ENCODE measurements around the gene ANP32E. TPM values are rescaled to one million over a fixed set of nuclear protein-coding genes. Genes with fewer than 3 reads are reported as not detected.

ANP32E gene
- total and polyA plus RNA-seq, 9 of the 15 experiments (the other 6 are each of a cell fraction or from before 2014, with no cell fraction given), result 60.4 to 197 (median 104) TPM

DNA sequence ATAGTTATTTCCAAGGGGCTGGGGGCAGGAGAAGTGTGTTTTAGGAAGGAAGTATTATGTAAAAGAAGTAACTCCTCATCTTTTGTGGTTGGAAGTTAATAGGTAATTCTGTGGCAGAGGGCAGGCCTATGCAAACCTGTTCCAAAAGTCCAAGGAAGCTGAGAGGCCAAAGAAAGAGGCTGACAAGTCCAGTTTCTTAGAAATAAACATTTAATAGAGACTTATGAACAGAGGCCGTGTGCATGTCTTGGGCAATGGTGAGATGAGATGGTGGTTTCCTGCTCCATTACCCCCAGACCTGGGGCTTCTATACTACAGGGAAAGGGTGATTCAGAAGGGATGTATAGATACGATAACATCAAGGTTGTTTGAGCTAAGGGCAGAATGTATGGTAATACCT is 14.0 kb upstream of the ANP32E start (continued):
- TF ChIP-seq, protein P1, sequence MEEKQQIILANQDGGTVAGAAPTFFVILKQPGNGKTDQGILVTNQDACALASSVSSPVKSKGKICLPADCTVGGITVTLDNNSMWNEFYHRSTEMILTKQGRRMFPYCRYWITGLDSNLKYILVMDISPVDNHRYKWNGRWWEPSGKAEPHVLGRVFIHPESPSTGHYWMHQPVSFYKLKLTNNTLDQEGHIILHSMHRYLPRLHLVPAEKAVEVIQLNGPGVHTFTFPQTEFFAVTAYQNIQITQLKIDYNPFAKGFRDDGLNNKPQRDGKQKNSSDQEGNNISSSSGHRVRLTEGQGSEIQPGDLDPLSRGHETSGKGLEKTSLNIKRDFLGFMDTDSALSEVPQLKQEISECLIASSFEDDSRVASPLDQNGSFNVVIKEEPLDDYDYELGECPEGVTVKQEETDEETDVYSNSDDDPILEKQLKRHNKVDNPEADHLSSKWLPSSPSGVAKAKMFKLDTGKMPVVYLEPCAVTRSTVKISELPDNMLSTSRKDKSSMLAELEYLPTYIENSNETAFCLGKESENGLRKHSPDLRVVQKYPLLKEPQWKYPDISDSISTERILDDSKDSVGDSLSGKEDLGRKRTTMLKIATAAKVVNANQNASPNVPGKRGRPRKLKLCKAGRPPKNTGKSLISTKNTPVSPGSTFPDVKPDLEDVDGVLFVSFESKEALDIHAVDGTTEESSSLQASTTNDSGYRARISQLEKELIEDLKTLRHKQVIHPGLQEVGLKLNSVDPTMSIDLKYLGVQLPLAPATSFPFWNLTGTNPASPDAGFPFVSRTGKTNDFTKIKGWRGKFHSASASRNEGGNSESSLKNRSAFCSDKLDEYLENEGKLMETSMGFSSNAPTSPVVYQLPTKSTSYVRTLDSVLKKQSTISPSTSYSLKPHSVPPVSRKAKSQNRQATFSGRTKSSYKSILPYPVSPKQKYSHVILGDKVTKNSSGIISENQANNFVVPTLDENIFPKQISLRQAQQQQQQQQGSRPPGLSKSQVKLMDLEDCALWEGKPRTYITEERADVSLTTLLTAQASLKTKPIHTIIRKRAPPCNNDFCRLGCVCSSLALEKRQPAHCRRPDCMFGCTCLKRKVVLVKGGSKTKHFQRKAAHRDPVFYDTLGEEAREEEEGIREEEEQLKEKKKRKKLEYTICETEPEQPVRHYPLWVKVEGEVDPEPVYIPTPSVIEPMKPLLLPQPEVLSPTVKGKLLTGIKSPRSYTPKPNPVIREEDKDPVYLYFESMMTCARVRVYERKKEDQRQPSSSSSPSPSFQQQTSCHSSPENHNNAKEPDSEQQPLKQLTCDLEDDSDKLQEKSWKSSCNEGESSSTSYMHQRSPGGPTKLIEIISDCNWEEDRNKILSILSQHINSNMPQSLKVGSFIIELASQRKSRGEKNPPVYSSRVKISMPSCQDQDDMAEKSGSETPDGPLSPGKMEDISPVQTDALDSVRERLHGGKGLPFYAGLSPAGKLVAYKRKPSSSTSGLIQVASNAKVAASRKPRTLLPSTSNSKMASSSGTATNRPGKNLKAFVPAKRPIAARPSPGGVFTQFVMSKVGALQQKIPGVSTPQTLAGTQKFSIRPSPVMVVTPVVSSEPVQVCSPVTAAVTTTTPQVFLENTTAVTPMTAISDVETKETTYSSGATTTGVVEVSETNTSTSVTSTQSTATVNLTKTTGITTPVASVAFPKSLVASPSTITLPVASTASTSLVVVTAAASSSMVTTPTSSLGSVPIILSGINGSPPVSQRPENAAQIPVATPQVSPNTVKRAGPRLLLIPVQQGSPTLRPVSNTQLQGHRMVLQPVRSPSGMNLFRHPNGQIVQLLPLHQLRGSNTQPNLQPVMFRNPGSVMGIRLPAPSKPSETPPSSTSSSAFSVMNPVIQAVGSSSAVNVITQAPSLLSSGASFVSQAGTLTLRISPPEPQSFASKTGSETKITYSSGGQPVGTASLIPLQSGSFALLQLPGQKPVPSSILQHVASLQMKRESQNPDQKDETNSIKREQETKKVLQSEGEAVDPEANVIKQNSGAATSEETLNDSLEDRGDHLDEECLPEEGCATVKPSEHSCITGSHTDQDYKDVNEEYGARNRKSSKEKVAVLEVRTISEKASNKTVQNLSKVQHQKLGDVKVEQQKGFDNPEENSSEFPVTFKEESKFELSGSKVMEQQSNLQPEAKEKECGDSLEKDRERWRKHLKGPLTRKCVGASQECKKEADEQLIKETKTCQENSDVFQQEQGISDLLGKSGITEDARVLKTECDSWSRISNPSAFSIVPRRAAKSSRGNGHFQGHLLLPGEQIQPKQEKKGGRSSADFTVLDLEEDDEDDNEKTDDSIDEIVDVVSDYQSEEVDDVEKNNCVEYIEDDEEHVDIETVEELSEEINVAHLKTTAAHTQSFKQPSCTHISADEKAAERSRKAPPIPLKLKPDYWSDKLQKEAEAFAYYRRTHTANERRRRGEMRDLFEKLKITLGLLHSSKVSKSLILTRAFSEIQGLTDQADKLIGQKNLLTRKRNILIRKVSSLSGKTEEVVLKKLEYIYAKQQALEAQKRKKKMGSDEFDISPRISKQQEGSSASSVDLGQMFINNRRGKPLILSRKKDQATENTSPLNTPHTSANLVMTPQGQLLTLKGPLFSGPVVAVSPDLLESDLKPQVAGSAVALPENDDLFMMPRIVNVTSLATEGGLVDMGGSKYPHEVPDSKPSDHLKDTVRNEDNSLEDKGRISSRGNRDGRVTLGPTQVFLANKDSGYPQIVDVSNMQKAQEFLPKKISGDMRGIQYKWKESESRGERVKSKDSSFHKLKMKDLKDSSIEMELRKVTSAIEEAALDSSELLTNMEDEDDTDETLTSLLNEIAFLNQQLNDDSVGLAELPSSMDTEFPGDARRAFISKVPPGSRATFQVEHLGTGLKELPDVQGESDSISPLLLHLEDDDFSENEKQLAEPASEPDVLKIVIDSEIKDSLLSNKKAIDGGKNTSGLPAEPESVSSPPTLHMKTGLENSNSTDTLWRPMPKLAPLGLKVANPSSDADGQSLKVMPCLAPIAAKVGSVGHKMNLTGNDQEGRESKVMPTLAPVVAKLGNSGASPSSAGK (IDR thresholded peaks at IDR 0.05), result no peak
- TF ChIP-seq NCOA4 (IDR thresholded peaks at IDR 0.05; ENCODE audit: partially characterized antibody) (no peak), STAT5B (CRISPR knock-in tag; IDR thresholded peaks at IDR 0.05) (no peak), ZFP36 (IDR thresholded peaks at IDR 0.05; ENCODE audit: low read depth, low read length, partially characterized antibody) (no peak), THRAP3 (IDR thresholded peaks at IDR 0.05; ENCODE audit: borderline replicate concordance) (no peak), ERF (CRISPR knock-in tag; IDR thresholded peaks at IDR 0.05) (no peak), SMAD1 (IDR thresholded peaks at IDR 0.05; ENCODE audit: low read depth, low read length, partially characterized antibody) (no peak), MYBL2 (IDR thresholded peaks at IDR 0.05; ENCODE audit: low read depth) (no peak), MYBL2 (CRISPR knock-in tag; IDR thresholded peaks at IDR 0.05; ENCODE audit: borderline replicate concordance) (no peak), TRIM24 (IDR thresholded peaks at IDR 0.05) (no peak)
- TF ChIP-seq, protein P2, sequence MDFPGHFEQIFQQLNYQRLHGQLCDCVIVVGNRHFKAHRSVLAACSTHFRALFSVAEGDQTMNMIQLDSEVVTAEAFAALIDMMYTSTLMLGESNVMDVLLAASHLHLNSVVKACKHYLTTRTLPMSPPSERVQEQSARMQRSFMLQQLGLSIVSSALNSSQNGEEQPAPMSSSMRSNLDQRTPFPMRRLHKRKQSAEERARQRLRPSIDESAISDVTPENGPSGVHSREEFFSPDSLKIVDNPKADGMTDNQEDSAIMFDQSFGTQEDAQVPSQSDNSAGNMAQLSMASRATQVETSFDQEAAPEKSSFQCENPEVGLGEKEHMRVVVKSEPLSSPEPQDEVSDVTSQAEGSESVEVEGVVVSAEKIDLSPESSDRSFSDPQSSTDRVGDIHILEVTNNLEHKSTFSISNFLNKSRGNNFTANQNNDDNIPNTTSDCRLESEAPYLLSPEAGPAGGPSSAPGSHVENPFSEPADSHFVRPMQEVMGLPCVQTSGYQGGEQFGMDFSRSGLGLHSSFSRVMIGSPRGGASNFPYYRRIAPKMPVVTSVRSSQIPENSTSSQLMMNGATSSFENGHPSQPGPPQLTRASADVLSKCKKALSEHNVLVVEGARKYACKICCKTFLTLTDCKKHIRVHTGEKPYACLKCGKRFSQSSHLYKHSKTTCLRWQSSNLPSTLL (IDR thresholded peaks at IDR 0.05), result no peak
- TF ChIP-seq, protein P3, sequence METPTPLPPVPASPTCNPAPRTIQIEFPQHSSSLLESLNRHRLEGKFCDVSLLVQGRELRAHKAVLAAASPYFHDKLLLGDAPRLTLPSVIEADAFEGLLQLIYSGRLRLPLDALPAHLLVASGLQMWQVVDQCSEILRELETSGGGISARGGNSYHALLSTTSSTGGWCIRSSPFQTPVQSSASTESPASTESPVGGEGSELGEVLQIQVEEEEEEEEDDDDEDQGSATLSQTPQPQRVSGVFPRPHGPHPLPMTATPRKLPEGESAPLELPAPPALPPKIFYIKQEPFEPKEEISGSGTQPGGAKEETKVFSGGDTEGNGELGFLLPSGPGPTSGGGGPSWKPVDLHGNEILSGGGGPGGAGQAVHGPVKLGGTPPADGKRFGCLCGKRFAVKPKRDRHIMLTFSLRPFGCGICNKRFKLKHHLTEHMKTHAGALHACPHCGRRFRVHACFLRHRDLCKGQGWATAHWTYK (CRISPR knock-in tag; IDR thresholded peaks at IDR 0.05), result no peak

All from K562 (cell line).